GM19043 (cell line): ENCODE data around the gene IL32.

ENCODE experiments used
- ATAC-seq: cut with Tn5 transposase; IDR thresholded peaks from one replicate; pipeline ENCODE4 v1.9.1; 2021; ENCODE audit warnings: low read depth; ENCODE audit not compliant: unreplicated experiment

Gene IL32

GRCh38 chr16:3027983-3028715 is 37.3 kb upstream of the IL32 start:
- no peak for ATAC-seq

- ATAC-seq: no peak
These were observed 36.6 kb upstream of the IL32 start for GRCh38 chr16:3028716-3029319.

GRCh38 chr16:3029491-3030221 is 35.8 kb upstream of the IL32 start:
- ATAC-seq: no peak

- ATAC-seq: no peak
These were observed 34.9 kb upstream of the IL32 start for GRCh38 chr16:3030222-3031212.

GRCh38 chr16:3032624-3033023 is 32.8 kb upstream of the IL32 start:
- no peak for ATAC-seq

GRCh38 chr16:3035289-3035971 is 30.0 kb upstream of the IL32 start:
- no peak for ATAC-seq

- no peak for ATAC-seq
These were observed 29.3 kb upstream of the IL32 start for GRCh38 chr16:3035972-3036725.

- no peak for ATAC-seq
These were observed 28.6 kb upstream of the IL32 start, which contains the start of gene BICDL2 for GRCh38 chr16:3036726-3037315. Gene BICDL2 (minus strand): TSS chr16:3036944. CDS start chr16:3035496, 1,448 bp downstream.

GRCh38 chr16:3038256-3038655 is 27.2 kb upstream of the IL32 start:
- ATAC-seq: no peak

GRCh38 chr16:3038896-3039295 is 26.5 kb upstream of the IL32 start:
- no peak for ATAC-seq

- ATAC-seq: no peak
These were observed 23.1 kb upstream of the IL32 start for GRCh38 chr16:3042376-3042775.

GRCh38 chr16:3044708-3045107 is 20.7 kb upstream of the IL32 start:
- no peak for ATAC-seq

GRCh38 chr16:3045758-3046640 is 19.4 kb upstream of the IL32 start, which contains the start of gene MMP25:
Gene MMP25 (plus strand): TSS chr16:3046561. CDS start chr16:3046918, 357 bp downstream.
- ATAC-seq: no peak

- ATAC-seq: no peak
These were observed 18.6 kb upstream of the IL32 start for GRCh38 chr16:3046641-3047386.

GRCh38 chr16:3047387-3047720 is 18.1 kb upstream of the IL32 start:
- ATAC-seq: no peak

GRCh38 chr16:3049921-3050481 is 15.4 kb upstream of the IL32 start:
- ATAC-seq: no peak

- no peak for ATAC-seq
These were observed 15.0 kb upstream of the IL32 start for GRCh38 chr16:3050487-3050886.
